HEK293 (cell line): ENCODE measurements around the gene METTL15.

Experiments used
- CTCF ChIA-PET: fragments of 350-600 bp; formaldehyde crosslinking; extraction: SDS; loops from one replicate; lab custom pipeline; 2021; ENCODE audit warnings: antibody characterized with exemption; lab: Yijun Ruan, JAX
- POLR2A ChIA-PET: fragments of 300-600 bp; formaldehyde crosslinking; extraction: SDS; loops from one replicate; lab custom pipeline; 2020; ENCODE audit warnings: antibody characterized with exemption, inconsistent platforms; lab: Yijun Ruan, JAX
- H3K27ac ChIP-seq: fragments of 200-500 bp; sonication (Bioruptor generic); 2 replicates; pipeline ENCODE4 v1.5.1; 2014; ENCODE audit warnings: low read depth, low read length, control low read depth, inconsistent platforms; ENCODE audit errors: extremely low read depth
- H3K36me3 ChIP-seq, 2 experiments: fragments of 200-500 bp in 1 of 2; sonication (Bioruptor generic) in 1 of 2; 1 replicate in 1 of 2; 2 replicates in 1 of 2; pipeline ENCODE4 v1.5.1; 2014 to 2017; ENCODE audit warnings: inconsistent platforms in 2 of 2, low read length in 2 of 2; ENCODE audit not compliant: control insufficient read depth in 2 of 2, insufficient read depth in 1 of 2
- H3K4me1 ChIP-seq: fragments of 200-500 bp; sonication (Bioruptor generic); 2 replicates; pipeline ENCODE4 v1.5.1; 2014; ENCODE audit warnings: mild to moderate bottlenecking, low read length, inconsistent platforms; ENCODE audit not compliant: control insufficient read depth, insufficient read depth
- H3K4me3 ChIP-seq: 2 replicates; pipeline ENCODE4 v1.5.1; 2011; ENCODE audit warnings: low read depth, mild to moderate bottlenecking, control low read depth, low read length, moderate library complexity
- H3K9me3 ChIP-seq: fragments of 200-500 bp; sonication (Bioruptor generic); 2 replicates; pipeline ENCODE4 v1.5.1; 2014; ENCODE audit warnings: low read depth, low read length, inconsistent platforms; ENCODE audit not compliant: control insufficient read depth, insufficient read depth
- GLIS1 ChIP-seq: fragments of 450-650 bp; formaldehyde crosslinking; IDR thresholded peaks from 2 replicates; pipeline ENCODE4 v1.5.1; 2016; ENCODE audit warnings: missing biosample characterization, missing genetic modification characterization
- KLF8 ChIP-seq: fragments of 450-650 bp; formaldehyde crosslinking; IDR thresholded peaks from 2 replicates; pipeline ENCODE4 v1.5.1; 2016; ENCODE audit warnings: missing biosample characterization, missing genetic modification characterization
- MYNN ChIP-seq: fragments of 450-650 bp; formaldehyde crosslinking; IDR thresholded peaks from 2 replicates; pipeline ENCODE4 v1.5.1; 2016; ENCODE audit warnings: missing biosample characterization, missing genetic modification characterization, borderline replicate concordance
- OSR2 ChIP-seq: fragments of 450-650 bp; formaldehyde crosslinking; IDR thresholded peaks from 2 replicates; pipeline ENCODE4 v1.5.1; 2016; ENCODE audit warnings: missing biosample characterization, missing genetic modification characterization
- SP7 ChIP-seq: fragments of 450-650 bp; formaldehyde crosslinking; IDR thresholded peaks from 2 replicates; pipeline ENCODE4 v1.5.1; 2016; ENCODE audit warnings: missing biosample characterization, missing genetic modification characterization
- ZBTB17 ChIP-seq: fragments of 450-650 bp; formaldehyde crosslinking; IDR thresholded peaks from 2 replicates; pipeline ENCODE4 v1.5.1; 2016; ENCODE audit warnings: missing biosample characterization, missing genetic modification characterization
- ZBTB20 ChIP-seq: fragments of 450-650 bp; formaldehyde crosslinking; IDR thresholded peaks from 2 replicates; pipeline ENCODE4 v1.5.1; 2016; ENCODE audit warnings: missing biosample characterization, missing genetic modification characterization
- ZBTB7A ChIP-seq: fragments of 450-650 bp; formaldehyde crosslinking; IDR thresholded peaks from 2 replicates; pipeline ENCODE4 v1.5.1; 2016; ENCODE audit warnings: low read depth, missing biosample characterization, missing genetic modification characterization
- ZNF114 ChIP-seq: fragments of 450-650 bp; formaldehyde crosslinking; IDR thresholded peaks from 2 replicates; pipeline ENCODE4 v1.5.0; 2017; ENCODE audit warnings: missing biosample characterization, missing genetic modification characterization
- ZNF175 ChIP-seq: fragments of 450-650 bp; formaldehyde crosslinking; IDR thresholded peaks from 2 replicates; pipeline ENCODE4 v1.5.1; 2016; ENCODE audit warnings: missing biosample characterization, missing genetic modification characterization
- ZNF341 ChIP-seq: fragments of 450-650 bp; formaldehyde crosslinking; IDR thresholded peaks from 2 replicates; pipeline ENCODE4; 2016; ENCODE audit warnings: low read depth, missing biosample characterization, missing genetic modification characterization
- ZNF629 ChIP-seq: fragments of 450-650 bp; formaldehyde crosslinking; IDR thresholded peaks from 2 replicates; pipeline ENCODE4 v1.5.1; 2017; ENCODE audit warnings: missing biosample characterization, missing genetic modification characterization
- ZNF670 ChIP-seq: fragments of 450-650 bp; formaldehyde crosslinking; IDR thresholded peaks from 2 replicates; pipeline ENCODE4 v1.5.1; 2016; ENCODE audit warnings: missing biosample characterization, missing genetic modification characterization, low read depth
- ZNF843 ChIP-seq: fragments of 450-650 bp; formaldehyde crosslinking; IDR thresholded peaks from 2 replicates; pipeline ENCODE4 v1.5.1; 2016; ENCODE audit warnings: missing biosample characterization, missing genetic modification characterization
- ZSCAN23 ChIP-seq: fragments of 450-650 bp; formaldehyde crosslinking; IDR thresholded peaks from 2 replicates; pipeline ENCODE4 v1.5.1; 2016; ENCODE audit warnings: missing biosample characterization, missing genetic modification characterization
- TF ChIP-seq, protein P1 (sequence below): fragments of 450-650 bp; formaldehyde crosslinking; IDR thresholded peaks from 2 replicates; pipeline ENCODE4 v1.5.1; 2016; ENCODE audit warnings: missing biosample characterization, missing genetic modification characterization
- TF ChIP-seq, protein P2 (sequence below): fragments of 450-650 bp; formaldehyde crosslinking; IDR thresholded peaks from 2 replicates; pipeline ENCODE4 v1.5.1; 2017; ENCODE audit warnings: missing biosample characterization, missing genetic modification characterization
- TF ChIP-seq, protein P3 (sequence below): fragments of 450-650 bp; formaldehyde crosslinking; IDR thresholded peaks from 2 replicates; pipeline ENCODE4 v1.5.1; 2016; ENCODE audit warnings: missing biosample characterization, missing genetic modification characterization
- TF ChIP-seq, protein P4 (sequence below): fragments of 450-650 bp; formaldehyde crosslinking; IDR thresholded peaks from 2 replicates; pipeline ENCODE4 v1.5.1; 2016; ENCODE audit warnings: missing biosample characterization, missing genetic modification characterization
- TF ChIP-seq, protein P5 (sequence below): fragments of 450-650 bp; formaldehyde crosslinking; IDR thresholded peaks from 2 replicates; pipeline ENCODE4 v1.5.1; 2017; ENCODE audit warnings: missing biosample characterization, missing genetic modification characterization
- TF ChIP-seq, protein P6 (sequence below): sonication (generic); formaldehyde crosslinking; IDR thresholded peaks from 2 replicates; pipeline ENCODE4 v1.8.1; 2022; ENCODE audit warnings: mild to moderate bottlenecking, moderate library complexity, missing genetic modification reagents

METTL15 gene

DNA sequence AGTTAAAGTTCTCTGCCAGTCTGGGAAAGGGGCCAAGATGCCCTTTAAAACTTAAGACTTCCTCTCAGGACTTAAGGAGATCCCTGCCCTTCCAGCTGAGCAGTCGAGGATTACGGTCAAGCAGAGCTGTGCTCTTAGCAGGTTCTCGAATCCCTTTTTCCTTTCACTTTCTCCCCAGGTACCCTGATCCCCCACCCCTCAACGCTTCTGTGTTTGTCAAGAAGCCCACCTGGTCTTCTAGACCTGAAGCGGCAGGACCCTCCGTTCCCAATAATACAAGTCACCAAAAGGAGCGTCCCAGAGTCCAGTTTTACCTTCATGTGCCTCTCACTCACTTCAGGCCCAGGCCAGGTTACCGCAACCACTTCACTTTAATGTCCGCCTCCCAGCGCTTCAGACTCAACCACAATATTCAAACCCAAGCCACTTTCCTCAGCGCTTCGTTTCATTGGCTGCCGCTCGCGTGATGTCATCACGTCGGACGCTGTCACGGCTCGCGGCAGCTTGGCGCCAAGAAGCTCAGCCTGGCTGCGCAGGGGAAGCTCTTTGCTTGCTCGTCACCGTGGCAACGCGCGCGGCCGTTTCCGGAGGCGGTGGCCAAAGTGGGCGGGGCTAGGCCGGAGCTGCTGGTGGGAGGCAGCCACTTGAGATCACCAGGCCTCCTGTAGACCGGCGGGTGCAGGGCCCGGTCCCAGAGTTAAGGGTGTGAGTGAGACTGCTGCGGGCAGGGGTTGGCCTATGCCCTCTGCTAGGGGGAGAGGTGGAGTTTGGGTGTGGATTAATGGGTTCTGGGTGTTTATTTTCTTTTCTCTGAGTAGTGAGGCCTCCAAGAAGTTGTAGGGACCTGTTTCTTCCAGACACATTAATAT lies at the start of gene METTL15, which contains the start of gene KIF18A (continued):
- TF ChIP-seq MYNN (tag by site-specific recombination) (no peak; the same call in 1 of the 2 replicates), ZNF629 (tag by site-specific recombination) (peak; percentile 98), SP7 (tag by site-specific recombination) (0 out of 2 replicates have a peak, but pooled peaks have one; percentile 49), GLIS1 (tag by site-specific recombination) (peak; percentile 90), ZBTB17 (tag by site-specific recombination) (no peak; the same call in 1 of the 2 replicates), OSR2 (tag by site-specific recombination) (peak; percentile 83), KLF8 (peak; percentile 75), ZNF341 (tag by site-specific recombination) (0 out of 2 replicates have a peak, but pooled peaks have one; percentile 21)
- TF ChIP-seq, protein P1, sequence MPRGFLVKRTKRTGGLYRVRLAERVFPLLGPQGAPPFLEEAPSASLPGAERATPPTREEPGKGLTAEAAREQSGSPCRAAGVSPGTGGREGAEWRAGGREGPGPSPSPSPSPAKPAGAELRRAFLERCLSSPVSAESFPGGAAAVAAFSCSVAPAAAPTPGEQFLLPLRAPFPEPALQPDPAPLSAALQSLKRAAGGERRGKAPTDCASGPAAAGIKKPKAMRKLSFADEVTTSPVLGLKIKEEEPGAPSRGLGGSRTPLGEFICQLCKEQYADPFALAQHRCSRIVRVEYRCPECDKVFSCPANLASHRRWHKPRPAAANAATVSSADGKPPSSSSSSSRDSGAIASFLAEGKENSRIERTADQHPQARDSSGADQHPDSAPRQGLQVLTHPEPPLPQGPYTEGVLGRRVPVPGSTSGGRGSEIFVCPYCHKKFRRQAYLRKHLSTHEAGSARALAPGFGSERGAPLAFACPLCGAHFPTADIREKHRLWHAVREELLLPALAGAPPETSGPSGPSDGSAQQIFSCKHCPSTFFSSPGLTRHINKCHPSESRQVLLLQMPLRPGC (tag by site-specific recombination), result no peak
- TF ChIP-seq, protein P2, sequence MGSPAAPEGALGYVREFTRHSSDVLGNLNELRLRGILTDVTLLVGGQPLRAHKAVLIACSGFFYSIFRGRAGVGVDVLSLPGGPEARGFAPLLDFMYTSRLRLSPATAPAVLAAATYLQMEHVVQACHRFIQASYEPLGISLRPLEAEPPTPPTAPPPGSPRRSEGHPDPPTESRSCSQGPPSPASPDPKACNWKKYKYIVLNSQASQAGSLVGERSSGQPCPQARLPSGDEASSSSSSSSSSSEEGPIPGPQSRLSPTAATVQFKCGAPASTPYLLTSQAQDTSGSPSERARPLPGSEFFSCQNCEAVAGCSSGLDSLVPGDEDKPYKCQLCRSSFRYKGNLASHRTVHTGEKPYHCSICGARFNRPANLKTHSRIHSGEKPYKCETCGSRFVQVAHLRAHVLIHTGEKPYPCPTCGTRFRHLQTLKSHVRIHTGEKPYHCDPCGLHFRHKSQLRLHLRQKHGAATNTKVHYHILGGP (tag by site-specific recombination), result no peak
- TF ChIP-seq, protein P3, sequence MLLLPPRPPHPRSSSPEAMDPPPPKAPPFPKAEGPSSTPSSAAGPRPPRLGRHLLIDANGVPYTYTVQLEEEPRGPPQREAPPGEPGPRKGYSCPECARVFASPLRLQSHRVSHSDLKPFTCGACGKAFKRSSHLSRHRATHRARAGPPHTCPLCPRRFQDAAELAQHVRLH (tag by site-specific recombination), result 0 out of 2 replicates have a peak, but pooled peaks have one; percentile 32
- TF ChIP-seq, protein P4, sequence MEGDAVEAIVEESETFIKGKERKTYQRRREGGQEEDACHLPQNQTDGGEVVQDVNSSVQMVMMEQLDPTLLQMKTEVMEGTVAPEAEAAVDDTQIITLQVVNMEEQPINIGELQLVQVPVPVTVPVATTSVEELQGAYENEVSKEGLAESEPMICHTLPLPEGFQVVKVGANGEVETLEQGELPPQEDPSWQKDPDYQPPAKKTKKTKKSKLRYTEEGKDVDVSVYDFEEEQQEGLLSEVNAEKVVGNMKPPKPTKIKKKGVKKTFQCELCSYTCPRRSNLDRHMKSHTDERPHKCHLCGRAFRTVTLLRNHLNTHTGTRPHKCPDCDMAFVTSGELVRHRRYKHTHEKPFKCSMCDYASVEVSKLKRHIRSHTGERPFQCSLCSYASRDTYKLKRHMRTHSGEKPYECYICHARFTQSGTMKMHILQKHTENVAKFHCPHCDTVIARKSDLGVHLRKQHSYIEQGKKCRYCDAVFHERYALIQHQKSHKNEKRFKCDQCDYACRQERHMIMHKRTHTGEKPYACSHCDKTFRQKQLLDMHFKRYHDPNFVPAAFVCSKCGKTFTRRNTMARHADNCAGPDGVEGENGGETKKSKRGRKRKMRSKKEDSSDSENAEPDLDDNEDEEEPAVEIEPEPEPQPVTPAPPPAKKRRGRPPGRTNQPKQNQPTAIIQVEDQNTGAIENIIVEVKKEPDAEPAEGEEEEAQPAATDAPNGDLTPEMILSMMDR (tag by site-specific recombination), result no peak

DNA sequence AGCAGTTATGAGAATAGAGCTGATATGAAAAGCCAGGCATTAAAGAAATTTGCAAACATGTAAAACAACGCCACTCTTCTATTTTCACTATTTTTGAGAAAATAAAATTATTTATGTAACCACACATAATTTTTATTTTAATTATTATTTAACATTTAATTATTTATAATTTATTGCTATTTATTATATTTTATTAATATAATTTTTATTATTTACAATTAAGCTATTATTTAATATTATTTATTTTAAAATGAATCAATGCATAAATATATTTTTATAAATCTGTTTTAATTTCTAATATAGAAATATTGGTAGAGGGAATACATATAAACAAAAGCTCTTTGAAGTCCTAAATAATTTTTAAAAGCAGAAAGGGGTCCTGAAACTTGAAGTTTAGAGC lies 36.9 kb upstream of the METTL15 start:
- POLR2A ChIA-PET, result interaction anchor here (1.6 kb wide), 1 partner anchor 36 kb away, joined by 3 read pairs; the partner anchor contains the start of genes KIF18A and METTL15

More for the DNA sequence above, 36.9 kb upstream of the METTL15 start:
- no peak for TF ChIP-seq ZNF843 (tag by site-specific recombination)
- no peak for TF ChIP-seq ZBTB7A
- no peak for TF ChIP-seq ZNF670 (tag by site-specific recombination)
- no peak for TF ChIP-seq ZBTB20
- TF ChIP-seq, protein P5, sequence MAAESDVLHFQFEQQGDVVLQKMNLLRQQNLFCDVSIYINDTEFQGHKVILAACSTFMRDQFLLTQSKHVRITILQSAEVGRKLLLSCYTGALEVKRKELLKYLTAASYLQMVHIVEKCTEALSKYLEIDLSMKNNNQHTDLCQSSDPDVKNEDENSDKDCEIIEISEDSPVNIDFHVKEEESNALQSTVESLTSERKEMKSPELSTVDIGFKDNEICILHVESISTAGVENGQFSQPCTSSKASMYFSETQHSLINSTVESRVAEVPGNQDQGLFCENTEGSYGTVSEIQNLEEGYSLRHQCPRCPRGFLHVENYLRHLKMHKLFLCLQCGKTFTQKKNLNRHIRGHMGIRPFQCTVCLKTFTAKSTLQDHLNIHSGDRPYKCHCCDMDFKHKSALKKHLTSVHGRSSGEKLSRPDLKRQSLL (tag by site-specific recombination), result no peak
- no peak for TF ChIP-seq ZNF175 (tag by site-specific recombination)
- no peak for TF ChIP-seq ZSCAN23 (tag by site-specific recombination)
- TF ChIP-seq ZNF114 (tag by site-specific recombination), result no peak
- TF ChIP-seq, protein P6, sequence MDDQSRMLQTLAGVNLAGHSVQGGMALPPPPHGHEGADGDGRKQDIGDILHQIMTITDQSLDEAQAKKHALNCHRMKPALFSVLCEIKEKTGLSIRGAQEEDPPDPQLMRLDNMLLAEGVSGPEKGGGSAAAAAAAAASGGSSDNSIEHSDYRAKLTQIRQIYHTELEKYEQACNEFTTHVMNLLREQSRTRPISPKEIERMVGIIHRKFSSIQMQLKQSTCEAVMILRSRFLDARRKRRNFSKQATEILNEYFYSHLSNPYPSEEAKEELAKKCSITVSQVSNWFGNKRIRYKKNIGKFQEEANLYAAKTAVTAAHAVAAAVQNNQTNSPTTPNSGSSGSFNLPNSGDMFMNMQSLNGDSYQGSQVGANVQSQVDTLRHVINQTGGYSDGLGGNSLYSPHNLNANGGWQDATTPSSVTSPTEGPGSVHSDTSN (CRISPR knock-in tag), result no peak
- H3K4me1 ChIP-seq, result no peaks in the 10 kb centered on the region
- H3K9me3 ChIP-seq, result no peaks in the 10 kb centered on the region
- CTCF ChIA-PET, result interaction anchor here (0.6 kb wide), 1 partner anchor 665 kb away, joined by 3 read pairs; no protein-coding TSS in a partner anchor
- H3K27ac ChIP-seq, result no peak overlapping the region
- peaks cover 5 to 36% of the 10 kb centered on the region in 2 experiments; a peak in 2 of 3 replicates for H3K36me3 ChIP-seq
- no peak overlapping the region for H3K4me3 ChIP-seq
